GM23248 (cell line): Measurements from ENCODE around the gene TMCO5A.

ENCODE experiments used
- EZH2 ChIP-seq: fragments of 200-600 bp; sonication (generic); IDR thresholded peaks from 2 replicates; pipeline ENCODE4 v1.6.1; 2018; ENCODE audit warnings: antibody characterized with exemption, mild to moderate bottlenecking; ENCODE audit not compliant: insufficient read depth, poor library complexity, severe bottlenecking
- EZH2phosphoT487 ChIP-seq: fragments of 200-600 bp; sonication (generic); IDR thresholded peaks from 2 replicates; pipeline ENCODE4 v1.6.1; 2018; ENCODE audit warnings: antibody characterized with exemption, moderate library complexity, mild to moderate bottlenecking, low read depth; ENCODE audit not compliant: insufficient read depth

DNA sequence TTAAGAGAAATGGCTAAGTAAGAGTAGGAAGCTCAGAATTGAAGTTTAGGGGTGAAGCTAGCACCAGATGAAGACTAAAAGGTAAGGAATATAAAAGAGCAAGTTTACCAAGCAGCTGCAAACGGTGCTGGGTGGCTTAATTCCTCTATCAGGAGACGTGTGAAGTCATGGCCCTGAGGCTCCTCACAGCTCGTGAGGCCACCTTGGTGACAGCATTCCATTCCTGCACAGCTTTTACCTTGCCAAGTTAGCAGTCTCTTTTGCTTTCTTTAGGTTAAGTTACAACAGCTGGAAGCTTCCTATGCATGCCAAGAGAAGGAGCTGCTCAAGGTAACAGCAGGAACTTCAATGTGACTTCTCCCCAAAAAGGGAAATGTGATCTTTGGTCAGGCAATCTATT, 6.4 kb downstream of the TMCO5A start:
- TF ChIP-seq EZH2, result no peak
- no peak for TF ChIP-seq EZH2phosphoT487
